Measurements from ENCODE around the gene EIF4EBP3.
A peak's percentile ranks its signal among the peaks of the same experiment; 100 is the strongest.

EIF4EBP3 gene

DNA sequence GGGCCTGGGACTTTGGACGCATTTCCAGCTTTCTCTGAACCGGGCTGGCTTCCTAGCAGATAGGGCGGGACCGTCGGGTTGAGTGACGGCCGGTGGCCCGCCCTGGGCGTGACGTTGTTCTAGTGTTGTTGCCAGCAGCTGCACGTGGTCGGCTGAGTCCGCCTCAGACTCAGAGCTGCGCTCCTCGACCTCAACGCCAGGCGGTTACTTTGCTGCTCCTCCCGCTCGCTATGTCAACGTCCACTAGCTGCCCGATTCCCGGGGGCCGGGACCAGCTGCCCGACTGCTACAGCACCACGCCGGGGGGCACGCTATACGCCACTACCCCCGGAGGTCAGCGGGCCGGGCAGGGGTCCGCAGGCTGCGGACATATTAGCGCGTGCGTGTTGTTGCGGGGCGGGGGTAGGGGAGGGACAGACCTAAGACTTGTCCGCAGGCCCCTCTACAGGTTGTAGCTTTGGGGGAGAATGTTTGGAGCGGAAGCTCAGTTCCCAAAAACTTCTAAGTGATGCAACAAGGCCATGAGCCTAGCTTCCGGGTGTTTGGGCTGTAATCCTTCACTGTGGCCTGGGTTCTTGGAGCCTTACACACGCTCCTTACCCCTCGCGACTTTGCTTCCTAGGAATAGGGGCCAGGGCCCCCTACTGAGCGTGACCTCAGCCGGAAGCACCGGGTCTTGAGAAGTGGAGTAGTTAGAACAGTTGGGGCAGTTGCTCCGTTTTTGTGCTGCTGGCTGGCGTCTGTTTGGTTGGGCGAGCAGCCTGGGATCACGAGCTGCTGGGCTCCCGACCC, at the start of gene EIF4EBP3:
Gene EIF4EBP3, plus strand, starts transcription at position 155 of the 792 bp plus-strand sequence. Its CDS starts 76 bp downstream, at position 231.
- peak within 1 kb of the TSS; percentile 49 for H3K4me3 ChIP-seq (replicated peaks; ENCODE audit: low read depth, low read length)
- TF ChIP-seq, protein P1, sequence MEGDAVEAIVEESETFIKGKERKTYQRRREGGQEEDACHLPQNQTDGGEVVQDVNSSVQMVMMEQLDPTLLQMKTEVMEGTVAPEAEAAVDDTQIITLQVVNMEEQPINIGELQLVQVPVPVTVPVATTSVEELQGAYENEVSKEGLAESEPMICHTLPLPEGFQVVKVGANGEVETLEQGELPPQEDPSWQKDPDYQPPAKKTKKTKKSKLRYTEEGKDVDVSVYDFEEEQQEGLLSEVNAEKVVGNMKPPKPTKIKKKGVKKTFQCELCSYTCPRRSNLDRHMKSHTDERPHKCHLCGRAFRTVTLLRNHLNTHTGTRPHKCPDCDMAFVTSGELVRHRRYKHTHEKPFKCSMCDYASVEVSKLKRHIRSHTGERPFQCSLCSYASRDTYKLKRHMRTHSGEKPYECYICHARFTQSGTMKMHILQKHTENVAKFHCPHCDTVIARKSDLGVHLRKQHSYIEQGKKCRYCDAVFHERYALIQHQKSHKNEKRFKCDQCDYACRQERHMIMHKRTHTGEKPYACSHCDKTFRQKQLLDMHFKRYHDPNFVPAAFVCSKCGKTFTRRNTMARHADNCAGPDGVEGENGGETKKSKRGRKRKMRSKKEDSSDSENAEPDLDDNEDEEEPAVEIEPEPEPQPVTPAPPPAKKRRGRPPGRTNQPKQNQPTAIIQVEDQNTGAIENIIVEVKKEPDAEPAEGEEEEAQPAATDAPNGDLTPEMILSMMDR (IDR thresholded peaks at IDR 0.05; ENCODE audit: low read depth, low read length, missing control alignments) = peak; percentile 35
- peak; percentile 87 for DNase-seq (ENCODE audit: extremely low read depth, low read depth)

DNA sequence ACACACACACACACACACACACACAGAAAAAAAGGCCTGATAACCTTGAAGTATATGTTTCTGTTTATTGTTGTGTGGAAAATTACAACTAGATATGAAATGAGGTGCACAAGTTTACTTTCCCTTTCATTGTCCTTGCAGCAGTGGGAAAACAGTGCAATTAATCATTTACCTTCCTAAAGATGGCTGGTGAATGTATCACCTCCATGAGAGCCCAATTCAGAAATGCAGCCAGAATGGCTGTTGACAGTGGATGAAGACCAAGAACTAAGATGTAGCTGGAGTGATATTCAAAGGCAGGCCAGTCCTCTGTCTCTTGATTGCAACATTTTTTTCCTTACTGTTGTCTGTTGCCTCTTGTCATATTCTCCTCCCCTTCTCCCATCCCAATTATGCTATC, 49.6 kb upstream of the EIF4EBP3 start:
- TF ChIP-seq, protein P1 (IDR thresholded peaks at IDR 0.05; ENCODE audit: low read depth, low read length, missing control alignments) = no peak
- no peak for DNase-seq (ENCODE audit: extremely low read depth, low read depth)
- no peak overlapping the region for H3K4me3 ChIP-seq (replicated peaks; ENCODE audit: low read depth, low read length)

DNA sequence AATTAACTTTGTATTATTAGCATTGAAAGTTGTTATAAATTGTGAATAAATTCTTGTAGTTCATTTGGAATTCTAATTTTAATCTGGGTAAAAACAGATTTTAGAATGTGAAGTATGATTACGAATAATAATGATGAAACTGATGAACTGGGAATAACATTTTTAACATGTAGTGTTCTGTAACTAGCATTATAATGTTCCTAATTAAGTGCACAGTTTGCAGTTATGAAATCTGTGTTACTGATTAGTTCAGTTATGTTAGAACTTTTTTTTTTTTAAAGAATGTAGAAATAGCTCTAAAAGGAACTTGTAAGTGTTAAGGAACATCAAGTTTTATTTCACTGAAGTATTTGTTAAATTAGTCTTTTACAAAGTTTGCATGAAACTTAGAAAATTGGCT, 48.9 kb upstream of the EIF4EBP3 start:
- no peak overlapping the region for H3K4me3 ChIP-seq (replicated peaks; ENCODE audit: low read depth, low read length)
- TF ChIP-seq, protein P1 (IDR thresholded peaks at IDR 0.05; ENCODE audit: low read depth, low read length, missing control alignments) = no peak
- DNase-seq (ENCODE audit: extremely low read depth, low read depth) = no peak

DNA sequence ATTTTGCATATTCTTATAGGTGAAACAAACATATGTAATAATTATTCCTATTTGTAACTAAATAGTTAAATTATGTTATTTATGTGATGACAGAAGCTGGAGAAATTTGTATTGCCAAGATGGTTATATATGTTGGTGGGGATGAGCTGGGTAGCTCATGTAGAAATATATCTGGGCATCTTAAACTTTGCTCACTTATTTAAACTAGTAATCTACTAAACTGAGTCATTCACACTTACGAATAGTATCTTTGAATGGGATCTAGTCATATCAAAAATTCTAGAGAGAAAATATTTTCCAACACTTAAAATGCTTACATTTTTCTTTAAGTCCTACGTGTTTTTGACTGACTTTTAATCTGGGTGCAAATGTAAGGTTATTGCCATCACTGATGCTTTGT, 44.6 kb upstream of the EIF4EBP3 start:
- H3K4me3 ChIP-seq (replicated peaks; ENCODE audit: low read depth, low read length) = no peak overlapping the region
- DNase-seq (ENCODE audit: extremely low read depth, low read depth) = no peak
- TF ChIP-seq, protein P1 (IDR thresholded peaks at IDR 0.05; ENCODE audit: low read depth, low read length, missing control alignments) = no peak

DNA sequence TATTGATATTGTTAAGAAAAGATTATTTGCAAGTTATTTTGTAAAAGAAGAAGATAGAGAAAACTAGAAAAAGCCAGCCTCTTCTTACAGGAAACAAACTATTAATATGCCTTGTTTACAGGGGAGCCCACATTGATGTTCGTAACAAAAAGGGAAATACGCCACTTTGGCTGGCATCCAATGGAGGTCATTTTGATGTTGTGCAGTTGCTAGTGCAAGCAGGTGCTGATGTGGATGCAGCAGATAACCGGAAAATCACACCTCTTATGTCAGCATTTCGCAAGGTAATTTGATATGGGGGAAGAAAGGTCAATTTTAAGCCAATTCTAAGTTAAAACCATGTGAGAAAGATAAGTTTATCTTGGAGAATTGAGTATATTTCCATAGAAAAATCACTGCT, 37.6 kb upstream of the EIF4EBP3 start:
- TF ChIP-seq, protein P1 (IDR thresholded peaks at IDR 0.05; ENCODE audit: low read depth, low read length, missing control alignments) = no peak
- H3K4me3 ChIP-seq (replicated peaks; ENCODE audit: low read depth, low read length) = no peak overlapping the region
- no peak for DNase-seq (ENCODE audit: extremely low read depth, low read depth)

DNA sequence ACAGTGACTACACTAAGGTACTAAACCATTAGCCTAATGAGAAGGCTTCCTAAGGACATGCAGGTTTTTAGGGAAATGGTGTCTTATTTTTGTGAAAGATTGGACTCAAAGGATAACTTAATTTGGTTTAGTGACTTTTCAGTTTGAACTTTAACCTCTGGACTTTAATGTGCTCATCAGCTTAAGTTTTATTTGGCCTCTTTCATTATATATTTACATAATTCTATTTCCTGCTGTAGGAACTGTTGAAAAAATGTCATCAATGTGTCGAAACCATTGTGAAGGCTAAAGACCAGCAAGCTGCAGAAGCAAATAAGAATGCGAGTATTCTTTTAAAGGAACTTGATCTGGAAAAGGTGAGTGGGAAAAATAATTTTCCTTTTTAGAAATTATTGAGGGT, 34.3 kb upstream of the EIF4EBP3 start:
- H3K4me3 ChIP-seq (replicated peaks; ENCODE audit: low read depth, low read length) = no peak overlapping the region
- DNase-seq (ENCODE audit: extremely low read depth, low read depth) = no peak
- TF ChIP-seq, protein P1 (IDR thresholded peaks at IDR 0.05; ENCODE audit: low read depth, low read length, missing control alignments) = no peak
